ENCODE results near the gene CGGBP1. TPM values are rescaled to one million over a fixed set of nuclear protein-coding genes. Genes with fewer than 3 reads are reported as not detected.

Gene CGGBP1, protein sequence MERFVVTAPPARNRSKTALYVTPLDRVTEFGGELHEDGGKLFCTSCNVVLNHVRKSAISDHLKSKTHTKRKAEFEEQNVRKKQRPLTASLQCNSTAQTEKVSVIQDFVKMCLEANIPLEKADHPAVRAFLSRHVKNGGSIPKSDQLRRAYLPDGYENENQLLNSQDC
- total RNA-seq = 10 to 100 TPM; 96.1 to 98.9 TPM

DNA sequence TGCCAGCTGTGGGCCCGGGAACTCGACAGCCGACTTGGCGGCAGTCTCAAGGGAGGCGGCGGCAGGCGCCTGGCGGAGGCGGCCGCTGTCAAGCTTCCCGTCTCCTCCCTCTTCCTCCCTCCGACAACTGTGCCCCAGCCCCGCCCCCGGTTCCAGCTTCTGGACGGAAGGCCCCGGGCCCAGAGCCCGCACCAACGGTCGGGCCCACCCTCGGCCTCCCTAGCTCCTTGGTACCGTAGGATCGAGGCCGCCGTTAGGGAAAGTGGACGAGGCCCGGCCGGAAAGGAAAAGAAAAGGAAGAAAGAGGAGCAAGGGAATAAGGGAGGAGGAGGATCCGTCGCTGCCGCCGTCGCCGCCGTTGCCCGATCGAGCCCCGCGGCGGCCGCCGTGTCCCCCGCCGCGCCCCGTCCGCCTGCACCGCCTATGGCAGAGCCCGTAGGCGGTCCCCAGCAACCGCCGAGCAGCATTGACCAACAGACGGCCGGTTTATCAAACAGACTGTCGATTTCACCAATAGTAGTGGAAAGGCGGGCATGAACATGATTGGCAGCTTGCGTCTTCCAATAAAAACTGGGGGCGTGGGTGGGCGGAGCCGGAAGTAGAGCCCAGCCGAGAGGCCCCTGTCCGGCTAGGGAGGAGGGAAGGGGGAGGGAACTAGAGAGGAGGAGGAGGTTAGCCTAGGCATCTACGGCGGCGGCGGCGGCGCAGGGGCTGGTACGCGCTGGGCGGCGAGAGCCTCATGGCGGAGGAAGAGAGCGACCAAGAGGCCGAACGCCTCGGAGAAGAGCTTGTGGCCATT lies at the start of gene CGGBP1, which contains the start of gene ZNF654:
TSS of gene CGGBP1 (minus strand) at position 425 of the 799 bp plus-strand sequence. CDS start 3,029 bp downstream, outside the sequence.
TSS of gene ZNF654 (plus strand) at position 675 of the 799 bp plus-strand sequence. CDS start at position 740, 65 bp downstream.
- Mint-ChIP-seq H3K27me3 (no peaks in the 10 kb centered on the region), H3K27ac (peak within 1 kb of the TSS; percentile 92), H3K36me3 (peaks cover 43% of the 10 kb centered on the region), H3K4me1 (peaks cover 52% of the 10 kb centered on the region), H3K4me3 (peak within 1 kb of the TSS; percentile 98), H3K9me3 (ENCODE audit: low read depth) (no peaks in the 10 kb centered on the region)
- CTCF ChIA-PET = interaction anchor here (0.5 to 2.4 kb wide), 9 partner anchors 20 to 1280 kb away, joined by 3 to 18 read pairs (median 3); partner anchors contain the start of gene C3orf38
- ATAC-seq (peak; percentile 94), DNase-seq (peak; percentile 99)

DNA sequence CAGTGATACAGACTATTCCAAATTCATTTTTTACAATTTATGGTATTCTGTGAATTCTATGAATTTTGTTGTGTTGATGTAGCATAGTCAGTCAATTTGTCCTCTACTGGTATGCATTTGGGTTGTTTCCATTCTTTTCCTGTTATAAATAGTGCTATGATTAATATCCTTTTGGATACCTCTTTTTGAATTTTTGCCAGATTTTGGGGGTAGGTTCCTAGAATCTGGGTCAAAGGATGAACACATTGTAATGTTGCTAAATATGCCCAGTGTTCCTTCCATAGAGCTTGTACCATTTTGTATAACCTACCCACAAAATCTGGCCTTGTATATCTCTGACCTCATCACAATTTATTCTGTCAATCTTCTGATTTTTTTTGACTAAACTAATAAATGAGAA lies 46.5 kb upstream of the CGGBP1 start:
- DNase-seq (no peak), ATAC-seq (no peak)
- CTCF ChIA-PET = no interaction called here
- H3K4me1 Mint-ChIP-seq = peaks cover 17% of the 10 kb centered on the region
- no peak overlapping the region for H3K27ac Mint-ChIP-seq
- H3K4me3 Mint-ChIP-seq = no peak overlapping the region
- no peaks in the 10 kb centered on the region for H3K27me3 Mint-ChIP-seq
- peaks cover 6% of the 10 kb centered on the region for H3K9me3 Mint-ChIP-seq (ENCODE audit: low read depth)
- peaks cover 36% of the 10 kb centered on the region for H3K36me3 Mint-ChIP-seq

DNA sequence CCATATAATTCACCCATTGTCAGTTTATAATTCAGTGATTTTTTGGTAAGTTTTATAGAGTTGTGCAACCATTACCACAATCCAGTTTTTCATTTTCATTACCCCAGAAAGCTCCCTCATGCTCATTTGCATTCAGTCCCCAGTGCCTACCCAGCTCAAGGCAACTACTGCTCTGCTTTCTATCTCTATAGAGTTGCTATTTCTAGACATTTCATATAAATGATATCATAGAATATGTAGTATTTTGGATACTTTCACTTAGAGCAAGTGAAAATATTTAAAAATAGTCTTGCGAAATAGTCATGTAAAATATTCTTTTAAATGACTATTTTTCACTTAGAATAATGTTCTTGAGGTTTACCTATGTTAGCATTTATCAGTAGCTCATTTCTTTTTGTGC lies 42.3 kb upstream of the CGGBP1 start:
- no peak for DNase-seq
- Mint-ChIP-seq H3K27me3 (no peaks in the 10 kb centered on the region), H3K9me3 (ENCODE audit: low read depth) (peaks cover 10% of the 10 kb centered on the region), H3K27ac (no peak overlapping the region), H3K4me3 (no peak overlapping the region), H3K4me1 (peaks cover 14% of the 10 kb centered on the region), H3K36me3 (peaks cover 59% of the 10 kb centered on the region)
- CTCF ChIA-PET = interaction anchor here (0.8 kb wide), 1 partner anchor 96 kb away, joined by 3 read pairs; no protein-coding TSS in a partner anchor
- ATAC-seq = no peak

DNA sequence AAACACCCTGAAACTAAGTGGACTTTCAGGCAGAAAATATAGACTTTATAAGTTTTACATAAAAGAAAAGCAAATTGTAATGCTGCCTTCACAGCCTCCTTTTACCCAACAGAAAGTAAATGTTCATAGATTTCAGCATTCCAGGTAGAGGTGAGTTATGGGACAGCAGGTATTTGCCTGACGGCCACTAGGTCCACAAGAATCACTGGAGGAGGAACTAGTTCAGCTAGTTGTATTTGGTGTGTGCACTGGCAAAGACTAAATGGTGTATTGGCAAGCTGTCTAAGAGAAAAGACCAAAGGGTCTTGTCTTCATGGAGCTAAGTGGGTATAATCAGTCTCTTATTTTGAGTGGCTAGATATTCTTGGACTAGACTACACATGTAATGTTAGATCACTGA lies 34.5 kb upstream of the CGGBP1 start:
- Mint-ChIP-seq H3K9me3 (ENCODE audit: low read depth) (peaks cover 9% of the 10 kb centered on the region), H3K27me3 (no peaks in the 10 kb centered on the region), H3K4me1 (peaks cover 6% of the 10 kb centered on the region), H3K4me3 (no peak overlapping the region), H3K36me3 (peaks cover 74% of the 10 kb centered on the region), H3K27ac (no peak overlapping the region)
- ATAC-seq (no peak), DNase-seq (no peak)
- CTCF ChIA-PET = no interaction called here

DNA sequence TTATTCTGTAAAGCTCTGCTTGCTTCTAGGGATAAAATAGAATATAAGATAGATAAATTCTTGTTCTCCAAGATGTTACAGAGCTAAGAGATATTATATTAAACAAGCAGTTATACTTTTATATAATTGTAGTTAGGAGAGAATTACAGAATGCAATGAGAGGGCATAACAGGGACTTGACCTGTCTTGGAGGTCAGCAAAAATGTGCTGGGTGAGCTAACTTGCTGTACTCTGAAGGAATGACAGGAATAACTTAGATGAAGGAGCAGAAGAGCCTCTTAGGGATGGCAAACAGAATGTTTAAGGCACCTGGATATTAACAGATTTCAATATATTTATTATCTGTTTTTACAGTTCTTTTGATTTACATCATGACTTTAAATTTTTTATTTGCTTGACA lies 33.5 kb upstream of the CGGBP1 start:
- DNase-seq (no peak), ATAC-seq (no peak)
- no peak overlapping the region for H3K4me3 Mint-ChIP-seq
- H3K27me3 Mint-ChIP-seq = no peaks in the 10 kb centered on the region
- CTCF ChIA-PET = no interaction called here
- H3K27ac Mint-ChIP-seq = no peak overlapping the region
- peaks cover 6% of the 10 kb centered on the region for H3K4me1 Mint-ChIP-seq
- H3K9me3 Mint-ChIP-seq (ENCODE audit: low read depth) = peaks cover 5% of the 10 kb centered on the region
- H3K36me3 Mint-ChIP-seq = peaks cover 67% of the 10 kb centered on the region

DNA sequence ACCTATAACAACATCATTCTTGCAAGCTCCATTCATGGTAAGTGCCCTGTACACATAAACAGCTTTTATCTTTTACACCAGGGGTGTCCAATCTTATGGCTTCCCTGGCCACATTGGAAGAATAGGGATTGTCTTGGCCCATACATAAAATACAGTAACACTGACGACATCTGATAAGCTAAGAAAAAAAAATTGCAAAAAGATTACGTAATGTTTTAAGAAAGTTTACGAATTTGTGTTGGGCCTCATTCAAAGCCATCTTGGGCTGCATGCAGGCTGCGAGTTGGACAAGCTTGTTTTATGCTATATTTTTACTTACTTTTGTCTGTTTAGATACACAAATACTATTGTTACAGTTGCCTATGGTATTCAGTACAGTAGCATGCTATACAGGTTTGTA lies 31.9 kb upstream of the CGGBP1 start:
- Mint-ChIP-seq H3K27me3 (no peaks in the 10 kb centered on the region), H3K9me3 (ENCODE audit: low read depth) (peaks cover 5% of the 10 kb centered on the region), H3K4me3 (no peak overlapping the region), H3K4me1 (peaks cover under 1% of the 10 kb centered on the region), H3K36me3 (peaks cover 61% of the 10 kb centered on the region), H3K27ac (no peak overlapping the region)
- no peak for ATAC-seq
- DNase-seq = no peak
- CTCF ChIA-PET = interaction anchor here (0.6 kb wide), 1 partner anchor 23 kb away, joined by 3 read pairs; no protein-coding TSS in a partner anchor

DNA sequence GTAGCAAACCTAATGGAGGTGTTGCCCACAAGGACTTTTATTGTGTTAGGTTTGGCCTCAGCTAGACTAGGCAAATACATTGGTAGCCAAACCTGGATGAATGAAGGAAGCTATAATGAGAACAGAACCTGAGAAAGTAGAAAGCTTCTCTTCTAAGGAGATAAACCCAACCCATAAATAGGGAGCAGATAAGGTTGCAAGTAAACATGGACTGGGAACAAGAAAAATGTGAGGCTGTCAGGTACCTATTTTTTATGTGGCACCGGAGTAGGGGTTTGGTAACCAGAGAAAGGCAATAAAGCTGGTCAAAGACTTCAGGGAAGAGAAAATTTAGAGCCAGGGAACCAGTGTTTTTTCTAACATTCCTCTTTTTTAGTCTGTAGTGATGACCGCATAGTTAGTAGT lies 25.3 kb upstream of the CGGBP1 start:
- no peaks in the 10 kb centered on the region for H3K27me3 Mint-ChIP-seq
- peaks cover 5% of the 10 kb centered on the region for H3K4me1 Mint-ChIP-seq
- CTCF ChIA-PET = interaction anchor here (1.0 kb wide), 1 partner anchor 29 kb away, joined by 3 read pairs; no protein-coding TSS in a partner anchor

DNA sequence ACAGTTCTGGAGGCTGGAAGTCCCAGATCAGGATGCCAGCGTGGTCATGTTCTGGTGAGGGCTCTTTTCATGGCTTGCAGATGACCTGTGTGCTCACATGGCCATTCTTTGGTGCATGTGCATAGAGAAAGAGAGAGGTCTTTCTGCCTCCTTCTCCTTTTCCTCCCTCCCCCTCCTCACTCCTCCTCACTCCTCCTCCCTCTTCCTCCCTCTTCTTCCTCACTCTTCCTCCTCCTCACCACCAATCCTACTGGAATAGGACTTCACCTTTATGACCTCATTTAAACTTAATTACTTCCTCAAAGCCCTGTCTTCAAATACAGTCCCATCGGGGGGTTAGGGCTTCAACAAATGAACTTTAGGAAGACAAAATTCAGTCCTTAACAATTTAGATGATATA lies 24.0 kb upstream of the CGGBP1 start:
- no peaks in the 10 kb centered on the region for H3K27me3 Mint-ChIP-seq
- CTCF ChIA-PET = interaction anchor here (1.0 kb wide), 1 partner anchor 30 kb away, joined by 3 read pairs; no protein-coding TSS in a partner anchor
- peaks cover 29% of the 10 kb centered on the region for H3K36me3 Mint-ChIP-seq
- H3K4me1 Mint-ChIP-seq = peaks cover 5% of the 10 kb centered on the region
- DNase-seq (no peak), ATAC-seq (no peak)
- no peaks in the 10 kb centered on the region for H3K9me3 Mint-ChIP-seq (ENCODE audit: low read depth)
- H3K27ac Mint-ChIP-seq = no peak overlapping the region
- H3K4me3 Mint-ChIP-seq = no peak overlapping the region

More for the DNA sequence above, 25.3 kb upstream of the CGGBP1 start:
- H3K4me3 Mint-ChIP-seq = no peak overlapping the region
- ATAC-seq = no peak
- no peak for DNase-seq
- peaks cover 27% of the 10 kb centered on the region for H3K36me3 Mint-ChIP-seq
- H3K9me3 Mint-ChIP-seq (ENCODE audit: low read depth) = no peaks in the 10 kb centered on the region
- H3K27ac Mint-ChIP-seq = no peak overlapping the region

DNA sequence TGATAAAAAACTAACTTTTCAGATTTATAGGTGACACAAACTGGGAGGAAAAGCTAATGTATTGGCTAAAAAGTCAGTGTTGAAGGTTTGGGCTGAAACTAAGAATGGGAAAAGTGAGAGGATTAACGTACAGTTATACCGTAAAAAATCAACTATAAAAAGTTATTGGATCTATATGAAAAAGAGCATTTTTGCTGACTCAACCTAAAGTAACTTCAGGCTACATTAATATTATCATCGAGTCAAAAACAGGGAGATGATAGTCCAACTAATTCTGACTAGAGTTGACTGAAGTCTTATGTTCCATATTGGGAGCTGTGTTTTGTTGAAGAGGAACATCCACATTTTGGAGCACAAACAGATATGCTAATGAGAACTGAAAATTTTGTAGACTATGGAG lies 20.1 kb upstream of the CGGBP1 start:
- no peak for DNase-seq
- no peaks in the 10 kb centered on the region for H3K27me3 Mint-ChIP-seq
- peaks cover 26% of the 10 kb centered on the region for H3K36me3 Mint-ChIP-seq
- ATAC-seq = no peak
- H3K9me3 Mint-ChIP-seq (ENCODE audit: low read depth) = no peaks in the 10 kb centered on the region
- no peak overlapping the region for H3K27ac Mint-ChIP-seq
- CTCF ChIA-PET = no interaction called here
- peaks cover 9% of the 10 kb centered on the region for H3K4me1 Mint-ChIP-seq
- H3K4me3 Mint-ChIP-seq = no peak overlapping the region

DNA sequence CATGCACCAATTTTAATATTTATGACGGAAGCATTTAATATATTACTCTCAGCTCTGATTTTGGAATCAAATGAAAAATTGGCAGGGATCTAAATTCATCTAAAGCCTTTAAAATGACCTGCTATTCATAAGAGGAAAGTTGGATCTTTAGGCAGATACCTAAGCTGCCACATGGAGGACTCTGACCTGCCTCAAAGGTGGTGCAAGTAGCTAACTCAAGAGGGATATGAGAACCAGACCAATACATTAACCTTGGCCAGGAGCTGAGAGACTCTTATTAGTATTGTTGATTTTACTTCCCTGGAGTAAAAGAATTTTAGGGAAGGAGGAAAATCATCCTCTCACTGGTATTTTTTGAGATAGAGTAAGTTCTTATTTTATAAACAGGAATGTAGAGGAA lies 17.9 kb upstream of the CGGBP1 start:
- Mint-ChIP-seq H3K4me1 (peaks cover 8% of the 10 kb centered on the region), H3K36me3 (peaks cover 40% of the 10 kb centered on the region), H3K27me3 (no peaks in the 10 kb centered on the region), H3K27ac (no peak overlapping the region), H3K4me3 (no peak overlapping the region), H3K9me3 (ENCODE audit: low read depth) (peaks cover 4% of the 10 kb centered on the region)
- DNase-seq (no peak), ATAC-seq (no peak)
- CTCF ChIA-PET = no interaction called here

DNA sequence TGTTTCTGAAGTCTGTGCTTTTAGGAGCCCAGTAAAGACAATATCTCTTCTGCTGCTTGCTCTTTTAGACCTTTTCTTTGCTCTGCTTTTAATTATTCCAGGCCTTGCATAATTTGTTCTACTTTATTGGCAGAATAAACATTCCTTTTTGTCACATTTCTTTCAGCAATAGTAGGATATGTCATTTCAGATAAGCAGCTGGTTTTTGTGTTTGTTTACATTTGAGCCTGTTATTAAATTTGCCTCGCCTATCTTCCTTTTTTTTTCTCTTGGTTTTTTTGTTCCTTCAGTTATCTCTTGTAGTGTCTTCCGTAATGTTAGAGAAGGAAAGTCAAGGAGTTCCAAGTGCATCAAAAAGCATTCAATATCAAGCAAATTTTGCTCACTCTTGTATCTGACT lies 16.7 kb upstream of the CGGBP1 start:
- Mint-ChIP-seq H3K9me3 (ENCODE audit: low read depth) (peaks cover 10% of the 10 kb centered on the region), H3K27ac (no peak overlapping the region), H3K4me1 (peaks cover 4% of the 10 kb centered on the region), H3K4me3 (no peak overlapping the region), H3K36me3 (peaks cover 40% of the 10 kb centered on the region), H3K27me3 (no peaks in the 10 kb centered on the region)
- CTCF ChIA-PET = no interaction called here
- no peak for DNase-seq
- no peak for ATAC-seq

DNA sequence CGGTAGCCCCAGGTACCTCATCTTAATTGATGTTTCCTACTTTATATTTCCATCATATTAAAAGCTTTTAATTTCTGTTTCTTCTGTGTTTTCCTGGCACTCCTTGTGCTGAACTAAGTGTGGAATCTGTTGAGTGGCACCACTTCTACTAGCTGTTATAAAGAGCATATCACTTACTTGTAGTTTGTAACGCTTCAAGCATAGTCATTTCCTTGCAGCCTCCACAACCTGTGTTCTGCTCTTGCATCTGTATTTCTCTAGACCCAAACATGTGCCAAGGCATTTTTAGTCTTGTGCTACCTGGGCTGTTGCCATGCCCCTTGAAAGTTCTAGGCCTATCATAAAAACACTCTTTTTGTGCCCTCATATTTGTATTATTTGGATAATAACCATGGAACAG lies 16.3 kb upstream of the CGGBP1 start:
- no peak overlapping the region for H3K27ac Mint-ChIP-seq
- CTCF ChIA-PET = no interaction called here
- no peak overlapping the region for H3K4me3 Mint-ChIP-seq
- ATAC-seq = no peak
- H3K27me3 Mint-ChIP-seq = no peaks in the 10 kb centered on the region
- H3K9me3 Mint-ChIP-seq (ENCODE audit: low read depth) = peaks cover 12% of the 10 kb centered on the region
- no peak for DNase-seq
- peaks cover 43% of the 10 kb centered on the region for H3K36me3 Mint-ChIP-seq
- H3K4me1 Mint-ChIP-seq = peaks cover 4% of the 10 kb centered on the region

DNA sequence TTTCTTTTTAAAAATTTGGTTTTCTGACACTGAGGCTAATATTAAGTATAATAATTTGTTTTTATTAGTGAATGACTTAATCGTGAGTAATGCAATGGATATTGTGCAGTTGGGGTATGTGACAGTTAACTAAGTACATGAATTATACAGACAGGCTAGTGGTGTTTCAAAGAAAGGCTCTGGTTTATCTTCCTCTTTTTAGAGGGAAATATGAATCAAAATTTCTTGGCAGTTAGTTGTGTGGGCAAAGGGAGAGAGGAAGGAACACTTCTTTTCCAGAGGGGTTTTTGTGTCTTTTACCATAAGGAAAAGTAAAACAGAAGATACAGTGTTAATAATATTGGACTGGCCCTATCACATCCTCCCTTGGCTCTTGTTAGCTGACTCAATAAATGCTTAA lies 2.9 kb upstream of the CGGBP1 start:
- CTCF ChIA-PET = no interaction called here
- H3K9me3 Mint-ChIP-seq (ENCODE audit: low read depth) = no peaks in the 10 kb centered on the region
- DNase-seq (no peak), ATAC-seq (no peak)
- no peak overlapping the region for H3K27ac Mint-ChIP-seq
- H3K4me3 Mint-ChIP-seq = peak overlapping the region; percentile 32
- peaks cover 38% of the 10 kb centered on the region for H3K4me1 Mint-ChIP-seq
- H3K27me3 Mint-ChIP-seq = no peaks in the 10 kb centered on the region
- peaks cover 37% of the 10 kb centered on the region for H3K36me3 Mint-ChIP-seq

Measured in activated CD8-positive, alpha-beta memory T cell treated with anti-CD3 and anti-CD28 coated beads, Interleukin-2, amount 10 ng/mL, durations not matched to agents 7 days and 5 days (primary cell).